Chondrocyte (in vitro differentiated cells): ENCODE results near the gene OR6Q1. TPM values are rescaled to one million over a fixed set of nuclear protein-coding genes. Genes with fewer than 3 reads are reported as not detected.

Experiments used
- DNase-seq: peaks from one replicate; pipeline ENCODE4 v3.0.0; 2021; ENCODE audit warnings: mixed read lengths, low spot score
- H3K27ac Mint-ChIP-seq: one replicate; pipeline ENCODE4 v1.8.0; 2021; ENCODE audit warnings: mild to moderate bottlenecking, moderate library complexity, mixed read lengths; ENCODE audit not compliant: unreplicated experiment
- H3K27me3 Mint-ChIP-seq: 2 replicates; pipeline ENCODE4 v1.8.0; 2021; ENCODE audit warnings: low read depth, mixed read lengths
- H3K36me3 Mint-ChIP-seq: 2 replicates; pipeline ENCODE4 v1.8.0; 2021; ENCODE audit warnings: low read depth, mixed read lengths
- H3K4me1 Mint-ChIP-seq: 2 replicates; pipeline ENCODE4 v1.8.0; 2021; ENCODE audit warnings: low read depth, mild to moderate bottlenecking, mixed read lengths
- H3K4me3 Mint-ChIP-seq: one replicate; pipeline ENCODE4 v1.8.0; 2021; ENCODE audit warnings: mild to moderate bottlenecking, moderate library complexity, mixed read lengths; ENCODE audit not compliant: unreplicated experiment
- H3K9me3 Mint-ChIP-seq: 2 replicates; pipeline ENCODE4 v1.8.0; 2021; ENCODE audit warnings: low read depth, mixed read lengths
- total RNA-seq: library from RNA; stranded (reverse); gene quantifications from 3 replicates; pipeline ENCODE4 v1.2.1, GENCODE V29; 2021
- TF ChIP-seq, protein P1 (sequence below): fragments of 200-600 bp; sonication (generic); IDR thresholded peaks from 2 replicates; pipeline ENCODE4 v1.5.0; 2021; ENCODE audit warnings: antibody characterized with exemption, mild to moderate bottlenecking, moderate library complexity

Gene OR6Q1
- total RNA-seq, 1 donor from 2014 or later = not detected

DNA sequence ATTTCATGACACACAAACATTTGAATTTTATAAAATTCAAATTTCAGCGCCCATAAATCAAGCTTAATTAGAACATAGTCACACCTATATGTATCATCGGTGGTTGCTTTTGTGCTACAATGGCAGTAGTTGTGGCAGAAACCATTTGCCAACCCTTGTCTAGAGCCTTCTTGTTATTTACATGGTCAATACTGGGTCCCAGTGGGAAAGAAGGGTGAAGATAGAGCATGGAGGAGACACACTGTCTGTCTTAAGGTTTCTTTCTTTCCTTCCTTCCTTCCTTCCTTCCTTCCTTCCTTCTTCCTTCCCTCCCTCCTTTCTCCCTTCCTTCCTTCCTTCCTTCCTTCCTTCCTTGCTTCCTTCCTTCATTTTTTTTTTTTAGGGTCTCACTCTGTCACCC lies 3.7 kb downstream of the OR6Q1 start:
- TF ChIP-seq, protein P1, sequence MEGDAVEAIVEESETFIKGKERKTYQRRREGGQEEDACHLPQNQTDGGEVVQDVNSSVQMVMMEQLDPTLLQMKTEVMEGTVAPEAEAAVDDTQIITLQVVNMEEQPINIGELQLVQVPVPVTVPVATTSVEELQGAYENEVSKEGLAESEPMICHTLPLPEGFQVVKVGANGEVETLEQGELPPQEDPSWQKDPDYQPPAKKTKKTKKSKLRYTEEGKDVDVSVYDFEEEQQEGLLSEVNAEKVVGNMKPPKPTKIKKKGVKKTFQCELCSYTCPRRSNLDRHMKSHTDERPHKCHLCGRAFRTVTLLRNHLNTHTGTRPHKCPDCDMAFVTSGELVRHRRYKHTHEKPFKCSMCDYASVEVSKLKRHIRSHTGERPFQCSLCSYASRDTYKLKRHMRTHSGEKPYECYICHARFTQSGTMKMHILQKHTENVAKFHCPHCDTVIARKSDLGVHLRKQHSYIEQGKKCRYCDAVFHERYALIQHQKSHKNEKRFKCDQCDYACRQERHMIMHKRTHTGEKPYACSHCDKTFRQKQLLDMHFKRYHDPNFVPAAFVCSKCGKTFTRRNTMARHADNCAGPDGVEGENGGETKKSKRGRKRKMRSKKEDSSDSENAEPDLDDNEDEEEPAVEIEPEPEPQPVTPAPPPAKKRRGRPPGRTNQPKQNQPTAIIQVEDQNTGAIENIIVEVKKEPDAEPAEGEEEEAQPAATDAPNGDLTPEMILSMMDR = no peak
- H3K4me1 Mint-ChIP-seq = no peaks in the 10 kb centered on the region
- H3K9me3 Mint-ChIP-seq = peaks cover 28% of the 10 kb centered on the region

GRCh38 chr11:58039589-58039988 lies 8.8 kb downstream of the OR6Q1 start:
- no peak overlapping the region for H3K4me3 Mint-ChIP-seq
- no peak for DNase-seq
- no peaks in the 10 kb centered on the region for H3K4me1 Mint-ChIP-seq
- H3K9me3 Mint-ChIP-seq = peaks cover 20% of the 10 kb centered on the region
- no peaks in the 10 kb centered on the region for H3K27me3 Mint-ChIP-seq
- TF ChIP-seq, protein P1 = no peak
- peaks cover 2% of the 10 kb centered on the region for H3K36me3 Mint-ChIP-seq
- H3K27ac Mint-ChIP-seq = no peak overlapping the region

More for the DNA sequence above, 3.7 kb downstream of the OR6Q1 start:
- Mint-ChIP-seq H3K36me3 (no peaks in the 10 kb centered on the region), H3K27me3 (no peaks in the 10 kb centered on the region), H3K4me3 (no peak overlapping the region), H3K27ac (no peak overlapping the region)
- no peak for DNase-seq

DNA sequence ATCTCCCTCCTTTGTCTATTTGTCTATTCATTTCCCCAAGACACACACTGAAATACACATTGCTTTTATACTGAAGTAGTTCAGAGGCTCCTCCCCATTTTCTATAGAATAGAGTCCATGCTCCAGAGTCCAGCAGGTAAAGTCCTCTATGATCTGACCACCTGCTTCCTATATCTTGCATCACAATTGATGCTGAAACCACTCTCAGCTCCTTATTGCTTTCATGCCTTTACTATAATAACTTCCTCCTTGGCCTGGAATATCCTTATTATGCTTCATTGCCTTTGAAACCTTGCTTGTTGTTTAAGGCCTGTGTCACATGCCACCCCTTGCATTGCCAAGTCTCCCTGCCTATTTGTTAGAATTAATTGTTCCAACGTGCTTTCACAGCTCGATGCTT lies 12.6 kb downstream of the OR6Q1 start:
- DNase-seq = no peak
- Mint-ChIP-seq H3K9me3 (peaks cover 5% of the 10 kb centered on the region), H3K27ac (no peak overlapping the region), H3K36me3 (peaks cover 2% of the 10 kb centered on the region), H3K4me3 (no peak overlapping the region), H3K4me1 (no peaks in the 10 kb centered on the region), H3K27me3 (peaks cover 2% of the 10 kb centered on the region)
- TF ChIP-seq, protein P1 = no peak

- no peak overlapping the region for H3K27ac Mint-ChIP-seq
- DNase-seq = no peak
Measured at GRCh38 chr11:58046231-58046630, 15.5 kb downstream of the OR6Q1 start.

DNA sequence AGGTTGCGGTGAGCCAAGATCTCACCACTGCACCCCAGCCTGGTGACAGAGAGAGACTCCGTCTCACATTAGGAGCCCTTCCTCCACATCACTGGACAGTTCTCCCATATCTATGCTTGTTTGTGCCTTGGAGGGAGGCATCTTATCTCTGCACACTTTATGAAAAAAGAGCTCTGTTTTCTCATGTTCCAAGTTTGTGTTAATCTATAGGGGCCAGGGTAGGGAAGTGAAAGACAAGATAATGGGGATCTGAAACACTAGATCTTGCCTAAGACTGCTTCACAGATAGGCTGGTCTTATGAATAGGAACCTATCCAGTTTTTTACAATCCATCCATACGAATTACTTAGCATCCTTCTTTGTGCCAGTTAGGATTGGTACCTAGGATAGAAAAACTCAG lies 17.1 kb downstream of the OR6Q1 start:
- TF ChIP-seq, protein P1 = no peak
- H3K27ac Mint-ChIP-seq = no peak overlapping the region
- peaks cover 2% of the 10 kb centered on the region for H3K27me3 Mint-ChIP-seq
- no peak for DNase-seq
- H3K36me3 Mint-ChIP-seq = peaks cover 2% of the 10 kb centered on the region
- no peaks in the 10 kb centered on the region for H3K4me1 Mint-ChIP-seq
- H3K9me3 Mint-ChIP-seq = peaks cover 5% of the 10 kb centered on the region
- no peak overlapping the region for H3K4me3 Mint-ChIP-seq

More at GRCh38 chr11:58046231-58046630, 15.5 kb downstream of the OR6Q1 start:
- Mint-ChIP-seq H3K27me3 (peaks cover 2% of the 10 kb centered on the region), H3K4me1 (no peaks in the 10 kb centered on the region), H3K9me3 (peaks cover 5% of the 10 kb centered on the region), H3K36me3 (peaks cover 2% of the 10 kb centered on the region), H3K4me3 (no peak overlapping the region)
- TF ChIP-seq, protein P1 = no peak
